AG09309 (cell line): ENCODE measurements around the gene CLIC6.

Experiments
- DNase-seq: peaks from one replicate; pipeline ENCODE4 v3.0.0-alpha.2; 2010; ENCODE audit warnings: low read depth
- H3K4me3 ChIP-seq: 2 replicates; pipeline ENCODE4 v1.5.1; 2011; ENCODE audit warnings: mild to moderate bottlenecking, low read depth, low read length, moderate library complexity; ENCODE audit not compliant: control insufficient read depth
- CTCF ChIP-seq: IDR thresholded peaks from 2 replicates; pipeline ENCODE4 v1.5.1; 2011; ENCODE audit warnings: mild to moderate bottlenecking, low read depth, low read length, inconsistent platforms; ENCODE audit not compliant: insufficient read depth, control insufficient read depth; ENCODE audit errors: missing control alignments

The CLIC6 gene

GRCh38 chr21:34766862-34767261, 98.1 kb downstream of the CLIC6 start:
- TF ChIP-seq CTCF, result no peak
- H3K4me3 ChIP-seq, result no peak overlapping the region

More at GRCh38 chr21:34766862-34767261, 98.1 kb downstream of the CLIC6 start:
- DNase-seq, result no peak
